IPS-15b (cell line): ENCODE results near the gene TMEM45A.
"Not testable (repeated sequence)": the region's sequence is repeated elsewhere in the genome, so short reads cannot be mapped to it uniquely, and the experiment has no call there.

ENCODE experiments used
- H3K27me3 ChIP-seq: one replicate; pipeline ENCODE4 v1.6.1; 2013; ENCODE audit warnings: low read length; ENCODE audit not compliant: control insufficient read depth, insufficient read depth
- H3K36me3 ChIP-seq: one replicate; pipeline ENCODE4 v1.6.1; 2013; ENCODE audit warnings: low read length; ENCODE audit not compliant: control insufficient read depth, insufficient read depth
- H3K4me1 ChIP-seq: one replicate; pipeline ENCODE4 v1.6.1; 2013; ENCODE audit warnings: mild to moderate bottlenecking, low read length; ENCODE audit not compliant: control insufficient read depth, insufficient read depth
- H3K4me3 ChIP-seq: one replicate; pipeline ENCODE4 v1.5.1; 2013; ENCODE audit warnings: low read depth, low read length
- H3K9ac ChIP-seq: one replicate; pipeline ENCODE4 v1.6.1; 2013; ENCODE audit warnings: low read depth, mild to moderate bottlenecking, low read length
- H3K9me3 ChIP-seq: one replicate; pipeline ENCODE4 v1.6.1; 2013; ENCODE audit warnings: mild to moderate bottlenecking, low read length; ENCODE audit not compliant: control insufficient read depth, insufficient read depth

The TMEM45A gene

GRCh38 chr3:100537646-100538338 is 45.4 kb downstream of the TMEM45A start:
- Histone ChIP-seq H3K27me3 (no peaks in the 10 kb centered on the region), H3K36me3 (no peaks in the 10 kb centered on the region), H3K4me1 (no peaks in the 10 kb centered on the region), H3K9me3 (no peaks in the 10 kb centered on the region), H3K9ac (no peak overlapping the region), H3K4me3 (no peak overlapping the region)

DNA sequence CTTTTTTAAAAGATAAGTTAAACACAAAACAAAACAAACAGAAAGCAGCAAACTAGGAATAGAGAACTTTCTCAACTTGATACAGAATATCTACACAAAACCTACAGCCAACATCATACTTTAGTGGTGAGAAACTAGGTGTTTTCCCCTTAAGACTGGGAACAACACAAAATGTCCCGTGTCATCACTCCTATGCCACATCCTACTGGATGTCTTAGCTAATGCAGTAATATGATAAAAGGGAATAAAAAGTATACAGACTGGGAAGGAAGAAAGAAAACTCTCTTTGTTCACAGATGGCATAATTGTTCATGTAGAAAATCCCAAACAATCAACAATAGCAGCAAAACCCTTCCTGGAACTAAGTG is 45.9 kb downstream of the TMEM45A start:
- Histone ChIP-seq H3K27me3 (no peaks in the 10 kb centered on the region), H3K4me3 (no peak overlapping the region), H3K9ac (no peak overlapping the region), H3K4me1 (no peaks in the 10 kb centered on the region), H3K36me3 (no peaks in the 10 kb centered on the region), H3K9me3 (no peaks in the 10 kb centered on the region)

DNA sequence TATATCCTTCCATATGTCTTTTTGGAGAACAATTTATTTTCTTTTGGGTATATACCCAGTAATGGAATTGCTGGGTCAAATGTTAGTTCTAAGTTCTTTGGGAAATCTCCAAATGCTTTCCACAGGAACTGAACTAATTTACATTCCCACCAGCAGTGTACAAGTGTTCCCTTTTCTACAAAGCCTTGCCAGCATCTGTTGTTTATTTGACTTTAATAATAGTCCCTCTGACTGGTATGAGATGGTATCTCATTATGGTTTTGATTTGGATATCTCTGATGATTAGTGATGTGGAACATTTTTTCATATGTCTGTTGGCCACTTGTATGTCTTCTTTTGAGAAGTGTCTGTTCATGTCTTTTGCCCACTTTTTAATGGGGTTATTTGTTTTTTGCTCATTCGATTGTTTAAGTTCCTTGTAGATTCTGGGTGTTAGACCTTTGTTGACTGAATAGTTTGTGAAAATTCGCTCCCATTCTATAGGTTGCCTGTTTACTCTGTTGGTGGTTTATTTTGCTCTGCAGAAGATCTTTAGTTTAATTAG is 48.4 kb downstream of the TMEM45A start:
- Histone ChIP-seq H3K9me3 (no peaks in the 10 kb centered on the region), H3K4me3 (no peak overlapping the region), H3K4me1 (no peaks in the 10 kb centered on the region), H3K27me3 (no peaks in the 10 kb centered on the region), H3K9ac (no peak overlapping the region), H3K36me3 (no peaks in the 10 kb centered on the region)

- not testable (repeated sequence) for H3K4me3 ChIP-seq, H3K9ac ChIP-seq, H3K36me3 ChIP-seq, H3K9me3 ChIP-seq, H3K4me1 ChIP-seq, H3K27me3 ChIP-seq
These were observed 49.0 kb downstream of the TMEM45A start for GRCh38 chr3:100541428-100541827.

DNA sequence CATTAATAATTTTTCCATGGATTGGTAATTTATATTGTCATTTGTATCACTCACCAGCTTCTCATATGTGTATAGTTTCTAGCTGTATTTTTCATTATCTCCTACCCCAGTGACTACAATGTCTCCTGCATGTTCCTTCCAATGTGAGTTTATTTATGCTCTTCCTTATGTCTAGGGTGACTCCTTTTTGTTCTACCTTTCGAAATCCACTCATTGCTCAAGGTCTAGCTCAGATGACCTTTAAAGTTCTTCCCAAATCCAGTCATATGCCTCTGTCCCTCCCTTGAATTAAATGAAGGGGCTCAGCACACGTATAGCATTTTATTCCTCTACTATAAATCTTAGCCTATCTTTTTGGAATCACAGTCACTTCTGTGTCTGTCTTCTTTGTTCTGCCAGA is 53.0 kb downstream of the TMEM45A start:
- H3K4me1 ChIP-seq, result no peaks in the 10 kb centered on the region
- no peak overlapping the region for H3K4me3 ChIP-seq
- no peaks in the 10 kb centered on the region for H3K9me3 ChIP-seq
- no peaks in the 10 kb centered on the region for H3K27me3 ChIP-seq
- H3K9ac ChIP-seq, result no peak overlapping the region
- H3K36me3 ChIP-seq, result no peaks in the 10 kb centered on the region

- Histone ChIP-seq H3K4me3 (no peak overlapping the region), H3K9me3 (no peaks in the 10 kb centered on the region), H3K4me1 (no peaks in the 10 kb centered on the region), H3K36me3 (no peaks in the 10 kb centered on the region), H3K27me3 (no peaks in the 10 kb centered on the region), H3K9ac (no peak overlapping the region)
These were observed 53.8 kb downstream of the TMEM45A start for GRCh38 chr3:100546020-100546744.

DNA sequence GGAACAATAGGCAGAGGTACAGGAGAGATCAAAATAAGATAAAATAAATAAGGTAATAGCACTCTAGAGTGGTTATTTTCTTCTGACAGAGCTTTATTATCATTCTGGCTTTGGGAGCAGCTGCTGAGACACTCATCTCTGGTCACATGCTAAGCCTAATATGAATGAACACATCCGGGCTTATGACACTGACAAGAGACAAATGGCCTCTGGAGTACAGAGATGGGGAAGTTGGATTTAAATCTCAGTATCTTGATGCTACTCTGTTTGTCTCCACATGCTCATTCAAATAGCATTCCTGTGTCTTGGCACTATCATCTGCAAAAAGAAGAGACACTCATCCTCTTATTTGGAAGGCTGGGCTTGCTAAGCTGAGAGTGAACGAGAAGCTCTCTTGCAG is 55.6 kb downstream of the TMEM45A start:
- H3K9me3 ChIP-seq, result no peaks in the 10 kb centered on the region
- no peak overlapping the region for H3K9ac ChIP-seq
- no peak overlapping the region for H3K4me3 ChIP-seq
- no peaks in the 10 kb centered on the region for H3K4me1 ChIP-seq
- H3K27me3 ChIP-seq, result no peaks in the 10 kb centered on the region
- no peaks in the 10 kb centered on the region for H3K36me3 ChIP-seq

DNA sequence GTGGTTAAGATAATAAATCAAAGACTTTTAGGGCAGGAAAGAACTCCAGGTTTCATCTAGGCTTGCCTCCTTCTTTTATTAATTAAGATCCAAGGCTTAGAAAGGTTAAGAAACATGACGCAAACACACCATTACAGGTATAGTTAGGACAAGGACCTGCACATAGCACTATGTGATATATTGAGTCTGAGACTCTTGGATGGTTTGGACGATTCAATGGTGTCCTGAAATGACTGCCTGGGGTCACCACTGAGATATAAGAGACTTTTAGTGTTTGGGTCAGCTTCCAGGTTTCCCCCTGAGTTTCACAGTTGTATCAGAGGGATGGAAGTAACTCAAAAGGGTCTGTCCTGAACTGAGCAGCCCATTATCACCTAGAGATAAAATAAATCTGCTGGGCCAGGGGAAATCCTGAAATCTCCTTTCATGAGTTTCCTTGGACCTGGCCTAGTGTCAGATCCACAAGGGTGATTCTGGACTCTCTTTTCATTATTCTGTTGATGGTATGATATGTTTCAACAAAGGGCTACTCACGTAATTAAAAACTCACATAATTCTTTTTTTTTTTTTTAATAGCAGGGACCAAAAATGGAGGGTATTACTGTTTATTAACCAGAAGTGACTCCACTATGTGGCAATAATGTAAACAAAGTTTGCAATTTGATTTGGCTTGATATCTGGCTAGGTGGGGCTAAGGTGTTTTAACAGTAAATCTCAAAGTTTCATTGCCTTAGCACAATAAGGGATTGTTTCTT is 61.4 kb downstream of the TMEM45A start:
- Histone ChIP-seq H3K9ac (no peak overlapping the region), H3K9me3 (no peaks in the 10 kb centered on the region), H3K4me3 (no peak overlapping the region), H3K27me3 (no peaks in the 10 kb centered on the region), H3K36me3 (no peaks in the 10 kb centered on the region), H3K4me1 (no peaks in the 10 kb centered on the region)

DNA sequence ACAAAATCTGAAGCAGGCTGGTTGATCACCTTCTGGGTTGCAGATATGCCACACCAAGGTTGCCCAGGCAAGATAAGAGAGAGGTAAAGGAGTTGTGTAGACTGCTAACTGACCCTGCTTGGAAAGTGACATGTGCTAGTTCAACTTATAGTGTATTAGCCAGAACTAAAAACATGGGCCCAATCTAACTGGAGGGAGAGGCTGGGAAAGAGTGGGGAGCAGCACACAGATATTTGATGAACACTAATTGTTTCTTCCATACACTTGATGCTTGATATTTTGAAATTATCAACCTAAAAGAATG is 61.9 kb downstream of the TMEM45A start:
- Histone ChIP-seq H3K4me3 (no peak overlapping the region), H3K36me3 (no peaks in the 10 kb centered on the region), H3K9ac (no peak overlapping the region), H3K27me3 (no peaks in the 10 kb centered on the region), H3K9me3 (no peaks in the 10 kb centered on the region), H3K4me1 (no peaks in the 10 kb centered on the region)

GRCh38 chr3:100556673-100557310 is 64.4 kb downstream of the TMEM45A start:
- Histone ChIP-seq H3K36me3 (no peaks in the 10 kb centered on the region), H3K4me1 (peaks cover 10% of the 10 kb centered on the region)

GRCh38 chr3:100558233-100558632 is 65.8 kb downstream of the TMEM45A start:
- Histone ChIP-seq H3K27me3 (no peaks in the 10 kb centered on the region), H3K4me1 (peaks cover 16% of the 10 kb centered on the region), H3K4me3 (no peak overlapping the region), H3K9me3 (no peaks in the 10 kb centered on the region), H3K9ac (no peak overlapping the region), H3K36me3 (no peaks in the 10 kb centered on the region)

More at GRCh38 chr3:100556673-100557310, 64.4 kb downstream of the TMEM45A start:
- H3K9ac ChIP-seq, result no peak overlapping the region
- H3K27me3 ChIP-seq, result no peaks in the 10 kb centered on the region
- no peak overlapping the region for H3K4me3 ChIP-seq
- no peaks in the 10 kb centered on the region for H3K9me3 ChIP-seq
